ENCODE data around the gene GLRA1.

GRCh38 chr5:151810897-151811296, 113.8 kb downstream of the GLRA1 start:
- TF ChIP-seq POLR2A (IDR thresholded peaks at IDR 0.05; ENCODE audit: low read depth, low read length) (no peak), POLR2AphosphoS5 (IDR thresholded peaks at IDR 0.05; ENCODE audit: low read depth, low read length) (no peak)
